Fibroblast of skin of back (primary cell): ENCODE results near the gene YTHDF1.
"Not testable (repeated sequence)": the region's sequence is repeated elsewhere in the genome, so short reads cannot be mapped to it uniquely, and the experiment has no call there.

Source experiments
- DNase-seq: peaks from one replicate; pipeline ENCODE4 v3.0.0-alpha.2; 2013

YTHDF1 gene

DNA sequence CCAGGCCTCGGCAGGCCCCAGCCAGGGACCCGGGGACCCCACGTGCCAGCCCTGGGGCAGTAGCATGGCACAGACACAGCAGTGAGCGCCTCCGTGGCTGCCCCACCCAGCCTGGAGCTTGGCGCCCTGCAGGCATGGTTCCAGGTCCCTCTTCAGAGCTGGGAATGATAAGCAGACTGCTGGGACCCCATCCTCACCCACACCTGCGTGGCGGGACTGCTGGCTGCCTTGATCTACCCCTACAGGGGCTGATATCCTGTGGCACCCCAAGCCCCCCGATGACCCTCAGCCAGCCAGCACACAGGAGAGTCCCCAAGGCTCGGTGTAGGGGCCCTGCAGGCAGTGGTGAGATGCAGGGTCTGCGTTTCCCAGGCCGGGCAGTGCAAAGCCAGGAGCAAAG, 47.1 kb downstream of the YTHDF1 start:
- DNase-seq, result no peak

- DNase-seq, result no peak
Observed at GRCh38 chr20:63167918-63168520, 47.9 kb downstream of the YTHDF1 start.

- DNase-seq, result no peak
Observed at GRCh38 chr20:63167026-63167917, 48.7 kb downstream of the YTHDF1 start.

- DNase-seq, result no peak
Observed at GRCh38 chr20:63166193-63167020, 49.5 kb downstream of the YTHDF1 start.

- no peak for DNase-seq
Observed at GRCh38 chr20:63165356-63166192, 50.4 kb downstream of the YTHDF1 start.

DNA sequence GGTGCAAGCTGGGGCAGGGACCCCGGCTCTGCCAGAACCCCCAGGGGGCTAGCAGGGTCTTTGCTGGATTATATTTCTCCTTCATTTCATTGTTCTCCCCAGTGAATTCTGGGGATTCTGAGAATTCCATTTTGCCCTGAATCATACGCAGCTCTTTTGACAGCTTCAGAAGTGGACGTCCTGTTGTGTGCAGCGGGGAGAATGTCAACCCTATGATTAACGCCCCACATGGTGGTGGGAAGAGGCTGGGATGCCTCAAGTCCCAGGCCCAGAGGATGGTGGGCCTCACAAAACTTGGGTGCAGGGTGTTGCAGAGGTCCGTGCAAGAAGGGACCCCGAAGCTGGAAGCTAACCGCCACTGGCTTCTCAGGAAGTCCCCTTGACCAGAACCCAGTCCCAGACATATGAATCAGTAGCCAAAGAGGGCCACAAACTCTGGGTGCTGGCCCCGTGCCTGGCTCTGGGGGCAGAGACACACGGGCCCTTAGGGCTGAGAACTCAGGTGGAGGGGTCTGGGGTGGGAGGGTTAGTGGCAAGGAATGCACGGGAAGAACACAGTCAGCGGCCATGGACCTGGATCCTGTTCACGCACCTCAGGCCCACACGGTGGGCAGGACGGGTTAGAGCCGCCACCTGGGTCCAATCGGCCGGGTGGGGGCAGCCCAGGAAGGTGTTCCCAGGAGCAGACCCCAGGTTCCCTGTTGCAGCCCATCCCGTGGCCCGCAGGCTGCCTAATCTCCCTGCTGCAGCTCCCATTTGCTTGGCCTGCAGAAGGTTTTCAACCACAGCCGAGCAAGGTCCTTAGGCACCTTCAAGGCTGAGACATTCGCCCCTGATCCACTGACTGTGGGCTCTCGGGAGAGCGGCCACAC, 51.2 kb downstream of the YTHDF1 start:
- no peak for DNase-seq

DNA sequence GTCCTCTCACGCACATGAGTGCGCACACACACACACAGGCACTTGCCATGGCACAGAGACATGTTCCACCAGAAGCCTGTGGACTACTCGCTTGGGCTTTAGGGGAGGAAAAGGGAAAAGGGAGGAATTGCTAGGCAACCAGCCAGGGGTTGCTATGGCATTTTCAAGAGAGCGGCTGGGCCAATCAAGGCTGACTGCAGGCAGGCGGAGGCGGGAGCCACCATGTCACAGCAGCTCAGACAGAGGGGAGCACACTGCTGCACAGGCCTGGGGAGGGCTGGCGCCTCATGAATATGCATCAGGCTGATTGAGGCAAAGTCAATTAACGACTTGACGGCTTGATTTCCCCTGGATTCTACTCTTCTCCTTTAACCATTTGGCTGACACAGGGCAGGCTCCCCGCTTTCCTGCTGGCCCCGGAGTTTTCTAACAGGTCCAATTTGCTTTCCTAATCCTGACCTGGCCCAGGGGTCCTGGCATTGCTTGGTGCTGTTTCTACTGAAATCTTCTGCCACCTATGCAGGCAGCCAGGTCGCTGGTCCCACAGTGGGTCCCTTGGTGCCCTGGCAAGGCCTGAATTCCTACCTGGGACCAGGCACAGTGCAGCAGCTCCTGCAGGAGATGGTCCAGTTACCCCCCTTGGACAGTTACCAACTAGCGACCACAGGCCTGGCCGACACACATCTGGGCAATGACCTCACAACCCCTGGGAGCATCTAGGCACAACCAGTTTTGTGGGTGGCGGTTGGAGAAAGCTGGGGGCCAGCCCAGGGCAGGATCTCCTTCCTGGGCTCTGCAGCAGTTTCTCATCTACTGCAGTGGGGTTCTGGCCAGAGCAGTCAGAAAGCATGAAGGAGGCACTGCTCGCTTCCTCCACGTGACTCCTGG, 52.1 kb downstream of the YTHDF1 start:
- DNase-seq, result no peak

DNA sequence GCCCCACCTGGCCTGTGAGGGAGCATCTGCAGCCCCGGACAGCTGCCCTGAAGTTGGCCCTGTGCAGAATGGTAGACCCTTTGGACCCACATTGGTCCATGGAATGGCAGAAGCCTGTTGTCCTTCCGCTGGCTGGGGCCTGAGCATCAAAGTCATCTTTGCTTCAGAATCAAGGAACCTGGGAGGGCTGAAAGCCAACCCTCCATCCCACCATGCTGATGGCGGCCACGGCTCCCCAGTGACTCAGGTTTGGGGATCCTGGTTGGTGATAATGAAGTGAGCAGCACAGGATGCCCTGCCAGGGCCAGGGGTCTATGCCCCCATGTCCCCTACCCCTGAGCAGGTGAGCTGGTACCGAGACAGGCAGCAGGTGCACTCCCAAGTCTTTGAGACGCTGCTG, 52.8 kb downstream of the YTHDF1 start:
- no peak for DNase-seq

- no peak for DNase-seq
Observed at GRCh38 chr20:63162206-63162795, 53.6 kb downstream of the YTHDF1 start.

DNA sequence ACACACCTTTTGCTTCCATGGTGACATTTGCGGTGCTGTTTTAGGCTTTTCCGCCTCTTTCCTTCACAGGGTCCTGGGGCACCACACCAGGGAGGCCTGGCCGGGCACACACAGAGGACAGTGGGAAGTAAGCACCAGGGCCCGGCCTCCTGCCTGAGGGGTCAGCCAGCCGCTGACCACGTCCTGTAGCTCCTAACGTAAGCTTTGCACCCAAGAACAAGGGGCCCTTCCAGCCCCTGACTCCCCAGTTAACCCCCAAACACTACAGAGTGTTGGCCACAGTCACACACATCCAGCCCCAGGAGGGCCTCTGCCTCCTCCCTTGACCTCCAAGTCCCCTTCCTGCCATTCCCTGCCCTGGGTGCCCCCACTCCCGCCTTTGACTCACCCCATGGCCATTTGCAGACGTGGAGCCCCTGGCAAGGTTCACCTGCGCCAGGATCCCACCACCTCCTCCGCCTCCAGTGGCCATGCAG, 54.7 kb downstream of the YTHDF1 start:
- no peak for DNase-seq

- DNase-seq, result no peak
Observed at GRCh38 chr20:63160641-63161175, 55.2 kb downstream of the YTHDF1 start.

- no peak for DNase-seq
Observed at GRCh38 chr20:63159826-63160640, 55.9 kb downstream of the YTHDF1 start.

- not testable (repeated sequence) for DNase-seq
Observed at GRCh38 chr20:63159251-63159650, 56.7 kb downstream of the YTHDF1 start.

GRCh38 chr20:63158845-63159244, 57.1 kb downstream of the YTHDF1 start:
- DNase-seq, result no peak

GRCh38 chr20:63158352-63158751, 57.6 kb downstream of the YTHDF1 start:
- no peak for DNase-seq

DNA sequence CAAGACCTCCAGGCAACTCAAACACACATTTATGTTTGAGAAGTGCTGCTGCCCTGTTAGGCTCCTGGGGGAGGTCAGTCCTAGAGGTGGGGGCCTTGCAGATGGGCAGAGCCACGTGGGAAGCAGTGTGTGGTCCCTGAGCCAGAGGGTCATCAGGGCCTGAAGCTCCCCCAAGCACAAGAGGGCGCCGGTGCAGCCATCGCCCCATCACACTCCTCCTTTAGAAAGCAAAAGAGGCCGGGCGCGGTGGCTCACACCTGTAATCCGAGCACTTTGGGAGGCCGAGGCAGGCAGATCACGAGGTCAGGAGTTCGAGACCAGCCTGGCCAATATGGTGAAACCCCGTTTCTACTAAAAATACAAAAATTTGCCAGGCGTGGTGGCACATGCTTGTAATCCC, 58.5 kb downstream of the YTHDF1 start:
- not testable (repeated sequence) for DNase-seq

- DNase-seq, result no peak
Observed at GRCh38 chr20:63156221-63156671, 59.7 kb downstream of the YTHDF1 start.
